Mesenchymal stem cell (in vitro differentiated cells and primary cell): ENCODE data around the gene SIAH3.

Source experiments
- DNase-seq: peaks from one replicate; pipeline ENCODE4 v3.0.0-alpha.2; 2013
- H2AFZ ChIP-seq: one replicate; pipeline ENCODE4 v1.6.1; 2013; ENCODE audit warnings: low read depth, mild to moderate bottlenecking, control low read depth, inconsistent platforms, low read length, moderate library complexity
- H2AK5ac ChIP-seq: 2 replicates; pipeline ENCODE4 v1.6.1; 2013; ENCODE audit warnings: low read length, moderate library complexity, mild to moderate bottlenecking, inconsistent platforms; ENCODE audit not compliant: severe bottlenecking
- H2BK120ac ChIP-seq: one replicate; pipeline ENCODE4 v1.6.1; 2013; ENCODE audit warnings: low read depth, mild to moderate bottlenecking, inconsistent platforms, low read length, moderate library complexity
- H2BK12ac ChIP-seq, 2 experiments: one replicate each; pipeline ENCODE4 v1.6.1; 2013; ENCODE audit warnings: inconsistent platforms in 2 of 2, low read length in 2 of 2, mild to moderate bottlenecking in 2 of 2, moderate library complexity in 2 of 2, control low read depth in 1 of 2
- H2BK15ac ChIP-seq: one replicate; pipeline ENCODE4 v1.6.1; 2013; ENCODE audit warnings: mild to moderate bottlenecking, low read depth, inconsistent platforms; ENCODE audit not compliant: poor library complexity, severe bottlenecking
- H2BK5ac ChIP-seq: 2 replicates; pipeline ENCODE4 v1.6.1; 2013; ENCODE audit warnings: low read depth, mild to moderate bottlenecking, low read length, control low read depth, inconsistent platforms; ENCODE audit not compliant: poor library complexity, severe bottlenecking
- H3K14ac ChIP-seq, 2 experiments: one replicate each; pipeline ENCODE4 v1.6.1; 2013; ENCODE audit warnings: inconsistent platforms in 2 of 2, low read length in 2 of 2, control low read depth in 1 of 2, mild to moderate bottlenecking in 1 of 2, moderate library complexity in 1 of 2
- H3K18ac ChIP-seq, 2 experiments: one replicate each; pipeline ENCODE4 v1.6.1; 2013; ENCODE audit warnings: inconsistent platforms in 2 of 2, low read length in 2 of 2, control low read depth in 1 of 2, low read depth in 1 of 2, mild to moderate bottlenecking in 1 of 2
- H3K23ac ChIP-seq, 2 experiments: one replicate each; pipeline ENCODE4 v1.6.1; 2013; ENCODE audit warnings: inconsistent platforms in 2 of 2, low read length in 2 of 2, mild to moderate bottlenecking in 2 of 2, moderate library complexity in 2 of 2, control low read depth in 1 of 2
- H3K27ac ChIP-seq: 2 replicates; pipeline ENCODE4 v1.5.1; 2013; ENCODE audit warnings: mild to moderate bottlenecking, moderate library complexity, low read length, control low read depth, inconsistent platforms; ENCODE audit not compliant: poor library complexity, severe bottlenecking
- H3K27me3 ChIP-seq, 2 experiments: 2 replicates each; pipeline versions ENCODE4 v1.6.1 to v1.7.0; 2013; ENCODE audit warnings: low read length in 2 of 2, mild to moderate bottlenecking in 2 of 2, moderate library complexity in 2 of 2, control low read depth in 1 of 2, inconsistent platforms in 1 of 2; ENCODE audit not compliant: control insufficient read depth in 1 of 2, insufficient read depth in 1 of 2
- H3K36me3 ChIP-seq, 2 experiments: 2 replicates each; pipeline versions ENCODE4 v1.6.1 to v1.7.0; 2013; ENCODE audit warnings: low read length in 2 of 2, control low read depth in 1 of 2, inconsistent platforms in 1 of 2, low read depth in 1 of 2, mild to moderate bottlenecking in 1 of 2; ENCODE audit not compliant: insufficient read depth in 2 of 2, control insufficient read depth in 1 of 2
- H3K4ac ChIP-seq, 2 experiments: one replicate each; pipeline ENCODE4 v1.6.1; 2013; ENCODE audit warnings: inconsistent platforms in 2 of 2, low read length in 2 of 2, mild to moderate bottlenecking in 2 of 2, moderate library complexity in 2 of 2, control low read depth in 1 of 2, low read depth in 1 of 2
- H3K4me1 ChIP-seq: 2 replicates; pipeline ENCODE4 v1.6.1; 2013; ENCODE audit warnings: low read depth, low read length, control low read depth; ENCODE audit not compliant: control insufficient read depth, insufficient read depth
- H3K4me2 ChIP-seq: 2 replicates; pipeline ENCODE4 v1.6.1; 2013; ENCODE audit warnings: low read length, mild to moderate bottlenecking, inconsistent platforms; ENCODE audit not compliant: poor library complexity, severe bottlenecking
- H3K4me3 ChIP-seq, 2 experiments: 2 replicates each; pipeline versions ENCODE4 v1.5.1 to v1.7.0; 2013; ENCODE audit warnings: low read length in 2 of 2, mild to moderate bottlenecking in 2 of 2, control low read depth in 1 of 2, low read depth in 1 of 2; ENCODE audit not compliant: insufficient read depth in 1 of 2
- H3K79me1 ChIP-seq: replicated peaks from 2 replicates; pipeline ENCODE4 v1.6.1; 2013; ENCODE audit warnings: mild to moderate bottlenecking, control low read depth, low read length, inconsistent platforms; ENCODE audit not compliant: poor library complexity, severe bottlenecking
- H3K9ac ChIP-seq: 2 replicates; pipeline ENCODE4 v1.7.0; 2013; ENCODE audit warnings: mild to moderate bottlenecking, low read length, moderate library complexity
- H3K9me3 ChIP-seq: 2 replicates; pipeline ENCODE4 v1.7.0; 2013; ENCODE audit warnings: mild to moderate bottlenecking, low read length; ENCODE audit not compliant: control insufficient read depth
- H4K8ac ChIP-seq: one replicate; pipeline ENCODE4 v1.6.1; 2013; ENCODE audit warnings: inconsistent platforms, mild to moderate bottlenecking, low read length, moderate library complexity
- H4K91ac ChIP-seq: one replicate; pipeline ENCODE4 v1.6.1; 2013; ENCODE audit warnings: mild to moderate bottlenecking, low read length, inconsistent platforms
- WGBS: methylation state at CpG from one replicate; pipeline ENCODE4 v1.1.7; 2013; ENCODE audit warnings: mixed read lengths; 5-methylcytosine and 5-hydroxymethylcytosine counted together

SIAH3 gene

GRCh38 chr13:45792827-45793303, 58.7 kb downstream of the SIAH3 start:
- 85% methylated on average over 6 of the region's 6 CpGs for WGBS
- H3K9ac ChIP-seq: no peak overlapping the region
- no peak overlapping the region for H4K8ac ChIP-seq

GRCh38 chr13:45788011-45788410, 63.5 kb downstream of the SIAH3 start:
- peaks cover 34 to 65% of the 10 kb centered on the region in 2 experiments for H3K27me3 ChIP-seq
- no peak overlapping the region for H3K14ac ChIP-seq
- 100% methylated on average over 1 of the region's 2 CpGs for WGBS
- H2AFZ ChIP-seq: no peak overlapping the region
- H3K4ac ChIP-seq: no peak overlapping the region
- H2BK12ac ChIP-seq: no peak overlapping the region
- H2BK120ac ChIP-seq: no peak overlapping the region
- H4K8ac ChIP-seq: no peak overlapping the region
- no peak overlapping the region for H3K23ac ChIP-seq
- H3K36me3 ChIP-seq: no peaks in the 10 kb centered on the region
- no peak overlapping the region for H2BK15ac ChIP-seq
- H3K79me1 ChIP-seq: no peaks in the 10 kb centered on the region
- H2AK5ac ChIP-seq: no peak overlapping the region
- no peak overlapping the region for H3K4me3 ChIP-seq
- H2BK5ac ChIP-seq: no peak overlapping the region
- H4K91ac ChIP-seq: no peak overlapping the region
- no peak for DNase-seq
- H3K18ac ChIP-seq: no peak overlapping the region
- no peak overlapping the region for H3K27ac ChIP-seq
- H3K4me2 ChIP-seq: no peak overlapping the region
- H3K9me3 ChIP-seq: no peaks in the 10 kb centered on the region
- peaks cover 2% of the 10 kb centered on the region for H3K4me1 ChIP-seq
- no peak overlapping the region for H3K9ac ChIP-seq

More at GRCh38 chr13:45792827-45793303, 58.7 kb downstream of the SIAH3 start:
- Histone ChIP-seq H3K79me1 (no peaks in the 10 kb centered on the region), H3K4me2 (no peak overlapping the region), H3K4ac (no peak overlapping the region), H2BK120ac (no peak overlapping the region), H3K36me3 (no peaks in the 10 kb centered on the region), H3K23ac (no peak overlapping the region), H2AFZ (no peak overlapping the region), H3K18ac (no peak overlapping the region), H3K4me1 (no peaks in the 10 kb centered on the region), H4K91ac (no peak overlapping the region), H3K4me3 (no peak overlapping the region), H3K27me3 (peaks cover 32 to 66% of the 10 kb centered on the region in 2 experiments), H3K14ac (no peak overlapping the region), H2AK5ac (no peak overlapping the region), H2BK15ac (no peak overlapping the region), H3K27ac (no peak overlapping the region), H3K9me3 (peaks cover 9% of the 10 kb centered on the region), H2BK5ac (no peak overlapping the region), H2BK12ac (no peak overlapping the region)
- no peak for DNase-seq

GRCh38 chr13:45787346-45787745, 64.2 kb downstream of the SIAH3 start:
- no peaks in the 10 kb centered on the region for H3K36me3 ChIP-seq
- H3K4me2 ChIP-seq: no peak overlapping the region
- H4K91ac ChIP-seq: no peak overlapping the region
- H2BK15ac ChIP-seq: no peak overlapping the region
- H3K79me1 ChIP-seq: no peaks in the 10 kb centered on the region
- no peak overlapping the region for H3K23ac ChIP-seq
- peaks cover 2% of the 10 kb centered on the region for H3K4me1 ChIP-seq
- H2AK5ac ChIP-seq: no peak overlapping the region
- H4K8ac ChIP-seq: no peak overlapping the region
- H2AFZ ChIP-seq: no peak overlapping the region
- no peak overlapping the region for H2BK12ac ChIP-seq
- H2BK5ac ChIP-seq: no peak overlapping the region
- no peak overlapping the region for H2BK120ac ChIP-seq
- H3K4me3 ChIP-seq: no peak overlapping the region
- no peak overlapping the region for H3K9ac ChIP-seq
- no peak overlapping the region for H3K27ac ChIP-seq
- 91% methylated on average over 2 of the region's 2 CpGs for WGBS
- H3K14ac ChIP-seq: no peak overlapping the region
- no peaks in the 10 kb centered on the region for H3K9me3 ChIP-seq
- H3K18ac ChIP-seq: no peak overlapping the region
- H3K27me3 ChIP-seq: peaks cover 38 to 65% of the 10 kb centered on the region in 2 experiments
- no peak overlapping the region for H3K4ac ChIP-seq
- no peak for DNase-seq

- Histone ChIP-seq H3K14ac (no peak overlapping the region), H3K9me3 (no peaks in the 10 kb centered on the region), H3K27me3 (peaks cover 33 to 64% of the 10 kb centered on the region in 2 experiments), H3K4me1 (peaks cover 5% of the 10 kb centered on the region), H3K27ac (no peak overlapping the region), H3K23ac (no peak overlapping the region), H3K36me3 (no peaks in the 10 kb centered on the region), H2BK5ac (no peak overlapping the region), H4K91ac (no peak overlapping the region), H2AFZ (no peak overlapping the region), H4K8ac (no peak overlapping the region), H3K79me1 (no peaks in the 10 kb centered on the region), H3K4me2 (no peak overlapping the region), H2AK5ac (no peak overlapping the region), H3K4me3 (no peak overlapping the region), H3K4ac (no peak overlapping the region), H3K18ac (no peak overlapping the region), H3K9ac (no peak overlapping the region), H2BK120ac (no peak overlapping the region), H2BK15ac (no peak overlapping the region), H2BK12ac (no peak overlapping the region)
- no peak for DNase-seq
- WGBS: 53% methylated on average over 6 of the region's 6 CpGs
Measured at GRCh38 chr13:45786293-45786920, 65.1 kb downstream of the SIAH3 start.
